Measurements from ENCODE around the gene SPATA21. TPM values are rescaled to one million over a fixed set of nuclear protein-coding genes. Genes with fewer than 3 reads are reported as not detected.
A peak's percentile ranks its signal among the peaks of the same experiment; 100 is the strongest.

The SPATA21 gene
- total RNA-seq, 1 donor from 2014 or later: not detected

- no peak for DNase-seq (ENCODE audit: low spot score)
Observed at GRCh38 chr1:16421201-16421600, 16.0 kb downstream of the SPATA21 start.

- DNase-seq (ENCODE audit: low spot score): no peak
Observed at GRCh38 chr1:16420424-16421118, 16.7 kb downstream of the SPATA21 start.

DNA sequence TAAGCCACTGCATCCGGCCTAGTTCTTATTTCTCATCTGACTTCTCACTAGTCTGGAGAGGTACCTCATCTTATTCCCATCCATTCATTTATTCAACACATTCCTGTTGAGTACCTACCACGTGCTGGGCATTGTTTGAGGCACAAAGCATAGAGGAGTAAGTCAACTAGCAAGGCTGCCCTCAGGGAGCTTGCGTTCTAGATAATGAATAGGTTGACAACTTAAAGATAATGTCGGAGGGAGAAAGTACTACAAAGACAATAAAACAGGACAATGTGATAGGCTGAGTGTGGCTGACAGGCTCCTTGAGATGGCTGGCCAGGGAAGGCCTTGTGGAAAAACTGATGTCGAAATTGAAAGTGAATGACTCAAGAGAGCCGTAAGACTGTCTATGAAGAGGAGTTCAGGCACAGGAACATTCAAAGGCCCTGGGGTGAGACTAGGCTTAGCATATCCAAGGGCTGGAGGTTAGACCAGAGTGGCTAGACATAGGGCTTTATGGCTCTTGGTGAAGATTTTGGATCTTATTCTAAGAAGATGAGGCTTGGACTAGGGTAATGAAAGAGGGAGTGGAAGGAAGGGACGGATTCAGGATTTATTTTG is 18.3 kb downstream of the SPATA21 start:
- no peak for DNase-seq (ENCODE audit: low spot score)

- DNase-seq (ENCODE audit: low spot score): no peak
Observed at GRCh38 chr1:16413191-16413590, 24.0 kb downstream of the SPATA21 start.

GRCh38 chr1:16410803-16411202 is 26.4 kb downstream of the SPATA21 start:
- DNase-seq (ENCODE audit: low spot score): no peak

GRCh38 chr1:16409536-16410152 is 27.6 kb downstream of the SPATA21 start:
- DNase-seq (ENCODE audit: low spot score): no peak

DNA sequence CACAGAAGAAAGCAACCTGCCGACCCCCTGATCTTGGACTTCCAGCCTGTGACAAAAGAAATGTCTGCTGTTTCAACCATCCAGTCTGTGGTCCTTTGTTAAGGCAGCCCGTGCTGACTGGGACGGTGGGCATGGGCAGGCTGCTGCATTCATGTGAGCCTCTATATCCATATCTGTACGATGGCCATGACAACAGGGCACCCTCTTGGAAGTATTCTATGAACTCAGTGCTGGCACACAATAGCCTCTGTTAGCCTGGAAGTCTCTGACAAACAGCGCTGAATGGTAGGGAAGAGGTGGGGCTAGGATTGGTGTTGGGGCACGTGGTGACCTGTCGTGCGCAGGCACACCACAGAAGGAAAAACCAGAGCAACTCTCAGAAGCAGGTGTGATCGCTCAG is 30.4 kb downstream of the SPATA21 start:
- DNase-seq (ENCODE audit: low spot score): no peak

- DNase-seq (ENCODE audit: low spot score): no peak
Observed at GRCh38 chr1:16405441-16405840, 31.8 kb downstream of the SPATA21 start.

GRCh38 chr1:16402742-16403141 is 34.5 kb downstream of the SPATA21 start:
- no peak for DNase-seq (ENCODE audit: low spot score)

GRCh38 chr1:16398371-16398953 is 38.8 kb downstream of the SPATA21 start:
- no peak for DNase-seq (ENCODE audit: low spot score)

DNA sequence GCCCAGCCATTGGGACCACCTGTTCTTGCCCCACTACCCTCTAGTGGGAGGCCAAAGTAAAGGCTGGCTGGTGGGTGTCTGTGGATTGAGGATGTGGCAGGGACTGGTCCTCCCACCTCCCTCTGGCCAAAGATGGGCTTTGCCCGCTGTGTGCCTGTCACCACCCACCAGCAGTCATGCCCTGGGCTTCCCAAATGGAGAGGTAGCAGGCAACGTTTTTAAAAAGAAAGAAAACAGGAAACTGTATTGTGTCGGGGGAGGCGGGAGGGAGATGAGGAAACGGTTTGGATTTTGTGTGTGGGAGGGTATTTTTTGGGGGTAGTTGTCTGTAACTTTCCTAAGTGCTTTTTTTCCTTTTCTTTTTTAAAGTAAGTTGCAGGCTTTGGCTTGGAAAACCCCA is 40.1 kb downstream of the SPATA21 start:
- no peak for DNase-seq (ENCODE audit: low spot score)

GRCh38 chr1:16396591-16396990 is 40.6 kb downstream of the SPATA21 start:
- DNase-seq (ENCODE audit: low spot score): peak; percentile 72

DNA sequence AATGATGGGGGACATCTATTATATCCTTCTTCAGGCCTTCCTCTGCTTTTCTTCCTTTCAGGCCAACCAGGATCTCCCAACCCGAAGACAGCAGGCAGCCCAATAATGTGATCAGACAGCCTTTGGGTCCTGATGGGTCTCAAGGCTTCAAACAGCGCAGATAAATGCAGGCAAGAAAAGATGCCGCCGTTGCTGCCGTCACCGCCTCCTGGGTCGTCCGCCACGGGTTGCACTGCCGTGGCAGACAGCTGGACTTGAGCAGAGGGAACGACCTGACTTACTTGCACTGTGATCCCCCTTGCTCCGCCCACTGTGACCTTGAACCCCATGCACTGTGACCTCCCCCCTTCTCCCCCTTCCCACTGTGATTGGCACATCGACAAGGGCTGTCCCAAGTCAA is 42.2 kb downstream of the SPATA21 start:
- no peak for DNase-seq (ENCODE audit: low spot score)

GRCh38 chr1:16393570-16394521 is 43.4 kb downstream of the SPATA21 start:
- DNase-seq (ENCODE audit: low spot score): no peak

DNA sequence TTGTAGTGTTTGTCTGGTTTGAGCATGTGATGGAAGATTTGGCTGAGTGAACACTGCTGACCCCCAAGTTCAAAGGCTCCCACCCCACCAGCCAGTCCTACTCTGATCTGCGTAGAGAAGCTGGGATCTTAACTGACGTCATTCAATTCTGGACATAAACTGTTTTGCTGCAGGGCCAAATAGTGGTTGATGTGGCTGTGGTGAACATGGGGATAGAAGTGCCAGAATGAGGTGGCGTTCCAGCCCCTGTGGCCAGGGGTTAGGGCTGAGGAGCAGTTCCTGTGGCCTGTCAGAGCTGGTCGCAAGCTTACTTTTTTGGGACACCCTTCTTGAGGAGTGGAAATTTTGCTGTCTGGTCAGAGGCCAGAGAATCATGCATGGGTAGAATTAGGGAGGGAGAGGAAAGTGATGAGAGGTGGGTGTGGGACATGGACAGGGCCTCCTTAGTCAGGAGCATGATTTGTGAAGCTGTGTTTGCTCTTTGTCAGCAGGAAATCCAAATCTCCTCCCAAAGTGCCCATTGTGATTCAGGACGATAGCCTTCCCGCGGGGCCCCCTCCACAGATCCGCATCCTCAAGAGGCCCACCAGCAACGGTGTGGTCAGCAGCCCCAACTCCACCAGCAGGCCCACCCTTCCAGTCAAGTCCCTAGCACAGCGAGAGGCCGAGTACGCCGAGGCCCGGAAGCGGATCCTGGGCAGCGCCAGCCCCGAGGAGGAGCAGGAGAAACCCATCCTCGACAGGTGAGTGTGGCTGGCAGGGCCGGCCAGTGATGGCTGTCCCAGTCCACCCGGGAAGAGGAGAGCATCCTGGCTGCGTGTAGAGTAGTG is 44.3 kb downstream of the SPATA21 start:
- no peak for DNase-seq (ENCODE audit: low spot score)

DNA sequence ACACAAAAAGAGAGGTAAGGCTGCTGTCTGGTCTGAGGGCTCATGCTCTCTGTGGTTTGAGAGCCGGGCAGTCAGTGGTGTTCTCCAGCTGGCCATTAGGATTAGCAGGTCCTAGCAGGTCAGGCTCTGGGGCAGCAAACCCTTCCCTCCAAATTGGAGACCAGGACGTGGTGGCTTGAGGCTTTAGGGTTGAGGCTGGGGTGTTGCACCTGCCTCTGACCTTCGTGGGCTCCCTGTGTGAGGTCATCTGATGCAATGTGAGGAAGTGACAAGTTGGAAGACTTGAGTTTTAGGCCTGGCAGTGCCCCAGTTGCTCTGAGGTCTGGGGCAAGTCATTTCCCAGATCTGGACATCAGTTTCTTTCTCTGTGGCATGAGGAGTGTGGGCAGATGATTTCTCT is 45.8 kb downstream of the SPATA21 start:
- DNase-seq (ENCODE audit: low spot score): no peak

DNA sequence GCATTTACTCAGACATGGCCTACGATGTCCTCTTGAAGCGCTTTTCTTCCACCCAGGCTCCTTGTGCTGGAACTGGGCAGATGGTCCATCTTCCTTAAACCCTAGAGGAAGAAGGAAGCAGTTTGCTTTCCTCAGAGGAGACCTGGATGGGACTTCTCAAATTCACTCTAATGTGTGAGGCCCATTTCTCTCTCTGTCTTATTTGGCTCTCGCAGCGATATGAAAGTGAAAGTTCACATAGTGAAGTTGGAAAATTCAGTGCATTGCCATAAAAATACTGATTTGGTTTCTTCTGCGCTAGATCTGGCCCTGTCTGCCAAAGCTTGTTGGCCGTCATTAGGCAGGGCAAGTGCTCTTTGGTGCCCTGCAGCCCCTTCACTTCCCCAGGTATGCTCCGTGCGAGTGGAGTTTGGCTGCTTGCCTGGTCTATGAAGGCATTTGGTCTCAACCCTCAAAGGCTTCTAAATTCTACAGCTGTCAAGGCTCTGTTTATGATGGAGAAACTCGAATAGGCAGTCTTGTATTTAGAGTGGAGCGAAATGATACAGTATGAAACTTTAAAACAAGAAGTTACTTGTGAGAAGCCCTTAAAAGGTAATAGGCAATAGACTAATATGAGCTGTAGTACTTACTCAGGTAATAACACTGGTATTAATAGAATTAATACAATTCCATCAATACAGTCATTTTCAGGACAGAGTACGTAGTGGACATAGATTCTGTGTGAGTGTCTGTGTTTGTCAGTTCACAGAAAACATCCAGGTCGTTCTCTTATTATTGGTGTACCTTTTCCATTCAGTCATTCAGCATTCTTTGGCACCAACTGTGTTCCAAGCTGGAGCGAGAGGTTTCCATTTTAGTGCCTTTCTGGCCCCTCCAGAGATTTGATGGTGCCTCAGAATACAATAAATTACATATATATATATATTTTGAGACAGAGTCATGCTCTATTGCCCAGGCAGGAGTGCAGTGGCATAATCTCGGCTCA is 49.7 kb downstream of the SPATA21 start:
- DNase-seq (ENCODE audit: low spot score): no peak

GRCh38 chr1:16386454-16387113 is 50.6 kb downstream of the SPATA21 start:
- DNase-seq (ENCODE audit: low spot score): no peak
